Measurements from ENCODE around the gene TMSB10.
A peak's percentile ranks its signal among the peaks of the same experiment; 100 is the strongest.

TMSB10 gene

GRCh38 chr2:84880645-84881521 is 24.6 kb upstream of the TMSB10 start, which contains the start of gene TRABD2A:
TRABD2A (minus strand) TSS chr2:84881084; CDS start chr2:84881039, 45 bp downstream.
- peak; percentile 54 for DNase-seq (ENCODE audit: low spot score)

- peak; percentile 89 for DNase-seq (ENCODE audit: low spot score)
Observed at GRCh38 chr2:84881581-84882413, 23.7 kb upstream of the TMSB10 start.

GRCh38 chr2:84882414-84882738 is 23.1 kb upstream of the TMSB10 start:
- DNase-seq (ENCODE audit: low spot score) = no peak

GRCh38 chr2:84882775-84883550 is 22.5 kb upstream of the TMSB10 start:
- no peak for DNase-seq (ENCODE audit: low spot score)

- DNase-seq (ENCODE audit: low spot score) = no peak
Observed at GRCh38 chr2:84884449-84884848, 21.0 kb upstream of the TMSB10 start.

GRCh38 chr2:84885111-84885510 is 20.3 kb upstream of the TMSB10 start:
- no peak for DNase-seq (ENCODE audit: low spot score)

- no peak for DNase-seq (ENCODE audit: low spot score)
Observed at GRCh38 chr2:84886791-84887190, 18.7 kb upstream of the TMSB10 start.

- peak; percentile 72 for DNase-seq (ENCODE audit: low spot score)
Observed at GRCh38 chr2:84888401-84889276, 16.8 kb upstream of the TMSB10 start.

GRCh38 chr2:84889332-84889731 is 16.1 kb upstream of the TMSB10 start:
- peak; percentile 22 for DNase-seq (ENCODE audit: low spot score)

GRCh38 chr2:84891355-84892010 is 14.0 kb upstream of the TMSB10 start:
- DNase-seq (ENCODE audit: low spot score) = no peak

GRCh38 chr2:84894131-84894586 is 11.3 kb upstream of the TMSB10 start:
- no peak for DNase-seq (ENCODE audit: low spot score)

GRCh38 chr2:84894758-84895520 is 10.5 kb upstream of the TMSB10 start:
- DNase-seq (ENCODE audit: low spot score) = peak; percentile 52

GRCh38 chr2:84896567-84896966 is 8.9 kb upstream of the TMSB10 start:
- no peak for DNase-seq (ENCODE audit: low spot score)

- DNase-seq (ENCODE audit: low spot score) = no peak
Observed at GRCh38 chr2:84897773-84898172, 7.7 kb upstream of the TMSB10 start.

- DNase-seq (ENCODE audit: low spot score) = no peak
Observed at GRCh38 chr2:84899304-84900204, 5.9 kb upstream of the TMSB10 start.

- DNase-seq (ENCODE audit: low spot score) = no peak
Observed at GRCh38 chr2:84900971-84901370, 4.5 kb upstream of the TMSB10 start.

- DNase-seq (ENCODE audit: low spot score) = no peak
Observed at GRCh38 chr2:84901593-84902120, 3.8 kb upstream of the TMSB10 start.

GRCh38 chr2:84902526-84902925 is 2.9 kb upstream of the TMSB10 start:
- no peak for DNase-seq (ENCODE audit: low spot score)

- no peak for DNase-seq (ENCODE audit: low spot score)
Observed at GRCh38 chr2:84904151-84904550, 1.3 kb upstream of the TMSB10 start.

All from CD4-positive, alpha-beta T cell treated with Interleukin-6 at 100 ng/mL for 8 hours (primary cell).